Measurements from ENCODE around the gene FAM3D.
"Not testable (repeated sequence)": the region's sequence is repeated elsewhere in the genome, so short reads cannot be mapped to it uniquely, and the experiment has no call there.

Gene FAM3D

GRCh38 chr3:58666683-58667082 lies at the start of gene FAM3D:
Gene FAM3D, minus strand, starts transcription at chr3:58666774. Its CDS starts 11,211 bp downstream, at chr3:58655563.
- TF ChIP-seq, protein P1, sequence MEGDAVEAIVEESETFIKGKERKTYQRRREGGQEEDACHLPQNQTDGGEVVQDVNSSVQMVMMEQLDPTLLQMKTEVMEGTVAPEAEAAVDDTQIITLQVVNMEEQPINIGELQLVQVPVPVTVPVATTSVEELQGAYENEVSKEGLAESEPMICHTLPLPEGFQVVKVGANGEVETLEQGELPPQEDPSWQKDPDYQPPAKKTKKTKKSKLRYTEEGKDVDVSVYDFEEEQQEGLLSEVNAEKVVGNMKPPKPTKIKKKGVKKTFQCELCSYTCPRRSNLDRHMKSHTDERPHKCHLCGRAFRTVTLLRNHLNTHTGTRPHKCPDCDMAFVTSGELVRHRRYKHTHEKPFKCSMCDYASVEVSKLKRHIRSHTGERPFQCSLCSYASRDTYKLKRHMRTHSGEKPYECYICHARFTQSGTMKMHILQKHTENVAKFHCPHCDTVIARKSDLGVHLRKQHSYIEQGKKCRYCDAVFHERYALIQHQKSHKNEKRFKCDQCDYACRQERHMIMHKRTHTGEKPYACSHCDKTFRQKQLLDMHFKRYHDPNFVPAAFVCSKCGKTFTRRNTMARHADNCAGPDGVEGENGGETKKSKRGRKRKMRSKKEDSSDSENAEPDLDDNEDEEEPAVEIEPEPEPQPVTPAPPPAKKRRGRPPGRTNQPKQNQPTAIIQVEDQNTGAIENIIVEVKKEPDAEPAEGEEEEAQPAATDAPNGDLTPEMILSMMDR (IDR thresholded peaks at IDR 0.05; ENCODE audit: low read depth, low read length): no peak

GRCh38 chr3:58713715-58714401 lies 47.3 kb upstream of the FAM3D start:
- TF ChIP-seq, protein P1 (IDR thresholded peaks at IDR 0.05; ENCODE audit: low read depth, low read length): no peak
- H3K4me3 ChIP-seq (ENCODE audit: low read depth, low read length): no peak overlapping the region

More at GRCh38 chr3:58666683-58667082, at the start of gene FAM3D:
- H3K4me3 ChIP-seq (ENCODE audit: low read depth, low read length): no peak within 1 kb of the TSS

GRCh38 chr3:58711871-58712270 lies 45.3 kb upstream of the FAM3D start:
- TF ChIP-seq, protein P1 (IDR thresholded peaks at IDR 0.05; ENCODE audit: low read depth, low read length): no peak
- H3K4me3 ChIP-seq (ENCODE audit: low read depth, low read length): no peak overlapping the region

GRCh38 chr3:58708983-58709382 lies 42.4 kb upstream of the FAM3D start:
- H3K4me3 ChIP-seq (ENCODE audit: low read depth, low read length): not testable (repeated sequence)

DNA sequence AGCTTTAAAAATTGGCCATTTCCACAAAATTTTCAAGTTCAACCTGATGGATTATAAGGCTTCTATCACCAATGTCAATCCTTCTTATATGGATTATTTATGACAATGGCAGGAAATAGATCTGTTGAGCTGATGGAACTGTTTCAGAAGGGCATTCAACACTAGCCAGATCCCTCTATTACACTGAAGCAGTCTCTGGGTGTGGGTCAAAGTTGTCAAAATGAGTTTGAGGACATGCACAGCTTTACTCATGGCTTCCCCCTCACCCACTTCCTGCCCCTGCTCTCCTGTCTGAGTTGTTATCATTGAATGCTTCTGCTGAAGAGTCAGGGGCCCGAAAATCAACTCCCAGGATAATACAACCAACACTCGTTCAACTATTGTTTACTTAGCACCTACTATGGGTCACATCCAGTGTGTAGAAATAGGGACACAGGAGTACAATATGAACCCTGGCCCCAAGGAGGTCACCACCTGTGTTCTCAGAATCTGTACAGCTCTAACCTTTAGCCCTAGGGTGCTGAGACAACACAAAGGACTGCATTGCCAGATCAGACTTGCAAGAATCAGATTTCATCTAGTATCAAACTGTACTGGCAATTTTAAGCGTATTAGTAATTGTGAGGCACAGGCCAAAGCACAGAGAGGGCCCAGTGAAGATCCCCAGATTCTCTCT lies 41.7 kb upstream of the FAM3D start:
- TF ChIP-seq, protein P1 (IDR thresholded peaks at IDR 0.05; ENCODE audit: low read depth, low read length): no peak
- no peak overlapping the region for H3K4me3 ChIP-seq (ENCODE audit: low read depth, low read length)

GRCh38 chr3:58707390-58707930 lies 40.9 kb upstream of the FAM3D start:
- TF ChIP-seq, protein P1 (IDR thresholded peaks at IDR 0.05; ENCODE audit: low read depth, low read length): no peak

DNA sequence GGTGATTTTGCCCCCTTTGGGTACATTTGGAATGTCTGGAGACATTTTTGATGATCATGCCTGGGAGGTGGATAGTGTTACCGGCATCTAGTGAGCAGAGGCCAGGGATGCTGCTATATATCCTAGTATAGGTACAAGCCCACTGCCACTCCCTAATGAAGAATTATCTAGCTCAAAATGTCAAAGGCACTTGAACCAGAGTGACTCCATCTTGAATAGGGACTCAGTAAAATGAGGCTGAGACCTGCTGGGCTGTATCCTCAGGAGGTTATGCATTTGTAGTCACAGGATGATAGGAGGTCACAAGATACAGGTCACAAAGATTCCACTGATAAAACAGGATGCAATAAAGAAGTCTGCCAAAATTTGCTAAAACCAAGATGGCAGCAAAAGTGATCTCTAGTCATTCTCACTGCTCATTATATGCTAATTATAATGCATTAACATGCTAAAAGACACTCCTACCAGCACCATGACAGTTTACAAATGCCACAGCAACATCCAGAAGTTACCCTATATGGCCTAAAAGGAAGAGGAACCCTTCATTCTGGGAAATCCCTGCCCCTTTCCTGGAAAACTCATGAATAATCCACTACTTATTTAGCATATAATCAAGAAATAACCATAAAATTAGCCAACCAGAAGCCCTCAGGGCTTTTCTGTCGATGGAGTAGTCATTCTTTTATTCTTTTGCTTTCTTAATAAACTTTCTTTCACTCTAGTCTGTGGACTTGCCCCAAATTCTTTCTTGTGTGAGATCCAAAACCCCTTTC lies 40.0 kb upstream of the FAM3D start:
- H3K4me3 ChIP-seq (ENCODE audit: low read depth, low read length): no peak overlapping the region
- TF ChIP-seq, protein P1 (IDR thresholded peaks at IDR 0.05; ENCODE audit: low read depth, low read length): no peak

More at GRCh38 chr3:58707390-58707930, 40.9 kb upstream of the FAM3D start:
- H3K4me3 ChIP-seq (ENCODE audit: low read depth, low read length): no peak overlapping the region
